Thoracic aorta (tissue), 2 donors: ENCODE results near the gene KLHL36. TPM values are rescaled to one million over a fixed set of nuclear protein-coding genes. Genes with fewer than 3 reads are reported as not detected.

ENCODE experiments used
- ATAC-seq: fragments of 150-250 bp; one replicate; pipeline ENCODE4 v1.8.0; 2017; ENCODE audit warnings: low read depth; ENCODE audit not compliant: insufficient number of reproducible peaks, low FRiP score
- DNase-seq: peaks from one replicate; pipeline ENCODE4 v3.0.0-alpha.2; 2020; ENCODE audit warnings: low spot score
- H3K27ac ChIP-seq, 2 donors: fragments of 200-600 bp; sonication (generic); 1 replicate in 1 of 2; 2 replicates in 1 of 2; pipeline ENCODE4 v1.5.1; 2016; ENCODE audit warnings: mild to moderate bottlenecking in 2 of 2, moderate library complexity in 2 of 2
- H3K27me3 ChIP-seq: fragments of 200-600 bp; sonication (generic); replicated peaks from 2 replicates; pipeline ENCODE4 v1.6.0; 2016; ENCODE audit warnings: mild to moderate bottlenecking; ENCODE audit not compliant: insufficient read depth
- H3K36me3 ChIP-seq: fragments of 200-600 bp; sonication (generic); one replicate; pipeline ENCODE4 v1.5.1; 2016
- H3K4me1 ChIP-seq, 2 donors: fragments of 200-600 bp; sonication (generic); 1 replicate in 1 of 2; 2 replicates in 1 of 2; pipeline versions ENCODE4 v1.5.1 to v1.6.0; 2016; ENCODE audit warnings: low read depth in 2 of 2, mild to moderate bottlenecking in 1 of 2; ENCODE audit not compliant: control insufficient read depth in 1 of 2
- H3K4me3 ChIP-seq: fragments of 200-600 bp; sonication (generic); 2 replicates; pipeline ENCODE4 v1.5.1; 2016; ENCODE audit warnings: mild to moderate bottlenecking
- H3K9me3 ChIP-seq: fragments of 200-600 bp; sonication (generic); 2 replicates; pipeline ENCODE4 v1.5.1; 2016
- CTCF ChIP-seq: fragments of 200-600 bp; sonication (generic); IDR thresholded peaks from one replicate; pipeline ENCODE4 v1.5.1; 2019; ENCODE audit warnings: antibody characterized with exemption
- total RNA-seq, 2 donors: library from RNA; depleted of rRNA; stranded (reverse); fragments of >200 nt; gene quantifications; one replicate each; pipeline versions ENCODE4 v1.1.0 to v1.2.3, GENCODE V29; 2016

The KLHL36 gene
- total RNA-seq, 2 donors from 2014 or later: 63.9 to 79.7 TPM

- H3K27me3 ChIP-seq: no peaks in the 10 kb centered on the region
- H3K4me3 ChIP-seq: no peak overlapping the region
- H3K36me3 ChIP-seq: peaks cover 50% of the 10 kb centered on the region
- H3K27ac ChIP-seq: no peak overlapping the region
- H3K4me1 ChIP-seq: no peaks in the 10 kb centered on the region
- no peaks in the 10 kb centered on the region for H3K9me3 ChIP-seq
- no peak for ATAC-seq
- no peak for TF ChIP-seq CTCF
- DNase-seq: no peak
Observed at GRCh38 chr16:84665843-84666242, 17.5 kb downstream of the KLHL36 start.

- H3K36me3 ChIP-seq: peaks cover 32% of the 10 kb centered on the region
- H3K4me3 ChIP-seq: no peak overlapping the region
- no peak for TF ChIP-seq CTCF
- no peaks in the 10 kb centered on the region for H3K4me1 ChIP-seq
- DNase-seq (no peak), ATAC-seq (no peak)
- no peaks in the 10 kb centered on the region for H3K9me3 ChIP-seq
- H3K27me3 ChIP-seq: no peaks in the 10 kb centered on the region
- H3K27ac ChIP-seq: no peak overlapping the region
Observed at GRCh38 chr16:84667600-84668309, 19.4 kb downstream of the KLHL36 start.

- Histone ChIP-seq H3K36me3 (peaks cover 15% of the 10 kb centered on the region), H3K9me3 (no peaks in the 10 kb centered on the region), H3K4me3 (no peak overlapping the region), H3K27ac (no peak overlapping the region), H3K4me1 (no peaks in the 10 kb centered on the region), H3K27me3 (no peaks in the 10 kb centered on the region)
- ATAC-seq (no peak), DNase-seq (no peak)
- TF ChIP-seq CTCF: no peak
Observed at GRCh38 chr16:84670063-84670462, 21.8 kb downstream of the KLHL36 start.

- no peaks in the 10 kb centered on the region for H3K27me3 ChIP-seq
- H3K4me3 ChIP-seq: no peak overlapping the region
- ATAC-seq: peak; percentile 45
- DNase-seq: peak; percentile 29
- H3K36me3 ChIP-seq: peaks cover 7% of the 10 kb centered on the region
- no peak overlapping the region for H3K27ac ChIP-seq
- no peaks in the 10 kb centered on the region for H3K4me1 ChIP-seq
- H3K9me3 ChIP-seq: no peaks in the 10 kb centered on the region
- TF ChIP-seq CTCF: peak; percentile 89
Observed at GRCh38 chr16:84672276-84673202, 24.2 kb downstream of the KLHL36 start.

GRCh38 chr16:84673203-84673535, 24.9 kb downstream of the KLHL36 start:
- Histone ChIP-seq H3K4me3 (no peak overlapping the region), H3K4me1 (no peaks in the 10 kb centered on the region), H3K27ac (no peak overlapping the region), H3K9me3 (no peaks in the 10 kb centered on the region), H3K27me3 (no peaks in the 10 kb centered on the region), H3K36me3 (peaks cover under 1% of the 10 kb centered on the region)
- no peak for TF ChIP-seq CTCF
- ATAC-seq: no peak
- DNase-seq: no peak
